Stomach smooth muscle (tissue), 2 donors: ENCODE measurements around the gene WDR83.
A peak's percentile ranks its signal among the peaks of the same experiment; 100 is the strongest.
"Not testable (repeated sequence)": the region's sequence is repeated elsewhere in the genome, so short reads cannot be mapped to it uniquely, and the experiment has no call there.

ENCODE experiments used
- H3K27ac ChIP-seq: one replicate; pipeline ENCODE4 v1.7.0; 2013; ENCODE audit warnings: mild to moderate bottlenecking, low read length, inconsistent platforms
- H3K27me3 ChIP-seq, 2 donors: one replicate each; pipeline ENCODE4 v1.7.0; 2013; ENCODE audit warnings: low read length in 2 of 2; ENCODE audit not compliant: insufficient read depth in 2 of 2, control insufficient read depth in 1 of 2
- H3K36me3 ChIP-seq, 2 donors: one replicate each; pipeline ENCODE4 v1.7.0; 2013; ENCODE audit warnings: low read length in 2 of 2; ENCODE audit not compliant: control insufficient read depth in 2 of 2, insufficient read depth in 2 of 2
- H3K4me1 ChIP-seq: one replicate; pipeline ENCODE4 v1.7.0; 2013; ENCODE audit warnings: low read length; ENCODE audit not compliant: control insufficient read depth, insufficient read depth
- H3K4me3 ChIP-seq, 2 donors: one replicate each; pipeline ENCODE4 v1.7.0; 2013; ENCODE audit warnings: low read length in 2 of 2
- H3K9ac ChIP-seq, 2 donors: one replicate each; pipeline ENCODE4 v1.7.0; 2013; ENCODE audit warnings: low read length in 2 of 2, mild to moderate bottlenecking in 1 of 2
- H3K9me3 ChIP-seq, 2 donors: one replicate each; pipeline ENCODE4 v1.7.0; 2013; ENCODE audit warnings: low read length in 2 of 2; ENCODE audit not compliant: control insufficient read depth in 2 of 2
- donor health status: healthy.
- donor health status: Pancreatic carcinoma.

WDR83 gene

GRCh38 chr19:12639901-12640613, 26.6 kb upstream of the WDR83 start:
- H3K27me3 ChIP-seq = no peaks in the 10 kb centered on the region
- no peaks in the 10 kb centered on the region for H3K9me3 ChIP-seq
- peak overlapping the region; percentile 47 to 57 for H3K9ac ChIP-seq
- peak overlapping the region; percentile 71 to 72 for H3K4me3 ChIP-seq
- peaks cover 7% of the 10 kb centered on the region for H3K4me1 ChIP-seq
- H3K27ac ChIP-seq = no peak overlapping the region
- H3K36me3 ChIP-seq = no peaks in the 10 kb centered on the region

GRCh38 chr19:12641456-12641855, 25.2 kb upstream of the WDR83 start:
- Histone ChIP-seq H3K9ac (no peak overlapping the region), H3K27ac (no peak overlapping the region), H3K9me3 (no peaks in the 10 kb centered on the region), H3K27me3 (no peaks in the 10 kb centered on the region), H3K4me1 (peaks cover 7% of the 10 kb centered on the region), H3K36me3 (no peaks in the 10 kb centered on the region), H3K4me3 (no peak overlapping the region)

GRCh38 chr19:12642506-12642905, 24.1 kb upstream of the WDR83 start:
- no peaks in the 10 kb centered on the region for H3K27me3 ChIP-seq
- no peaks in the 10 kb centered on the region for H3K36me3 ChIP-seq
- H3K4me1 ChIP-seq = peaks cover 7% of the 10 kb centered on the region
- H3K4me3 ChIP-seq = no peak overlapping the region
- no peaks in the 10 kb centered on the region for H3K9me3 ChIP-seq
- H3K9ac ChIP-seq = no peak overlapping the region
- no peak overlapping the region for H3K27ac ChIP-seq

- H3K36me3 ChIP-seq, H3K27me3 ChIP-seq: not testable (repeated sequence)
- H3K4me1 ChIP-seq = peaks cover 17% of the 10 kb centered on the region
Observed at GRCh38 chr19:12643716-12644115, 22.9 kb upstream of the WDR83 start.

GRCh38 chr19:12646551-12646950, 20.1 kb upstream of the WDR83 start:
- Histone ChIP-seq H3K4me1 (peaks cover 10% of the 10 kb centered on the region), H3K36me3 (peaks cover 0 to under 1% of the 10 kb centered on the region in 2 donors), H3K9ac (no peak overlapping the region), H3K9me3 (no peaks in the 10 kb centered on the region), H3K27ac (no peak overlapping the region), H3K27me3 (no peaks in the 10 kb centered on the region), H3K4me3 (no peak overlapping the region)

More at GRCh38 chr19:12643716-12644115, 22.9 kb upstream of the WDR83 start:
- H3K4me3 ChIP-seq, H3K27ac ChIP-seq, H3K9me3 ChIP-seq, H3K9ac ChIP-seq: not testable (repeated sequence)

DNA sequence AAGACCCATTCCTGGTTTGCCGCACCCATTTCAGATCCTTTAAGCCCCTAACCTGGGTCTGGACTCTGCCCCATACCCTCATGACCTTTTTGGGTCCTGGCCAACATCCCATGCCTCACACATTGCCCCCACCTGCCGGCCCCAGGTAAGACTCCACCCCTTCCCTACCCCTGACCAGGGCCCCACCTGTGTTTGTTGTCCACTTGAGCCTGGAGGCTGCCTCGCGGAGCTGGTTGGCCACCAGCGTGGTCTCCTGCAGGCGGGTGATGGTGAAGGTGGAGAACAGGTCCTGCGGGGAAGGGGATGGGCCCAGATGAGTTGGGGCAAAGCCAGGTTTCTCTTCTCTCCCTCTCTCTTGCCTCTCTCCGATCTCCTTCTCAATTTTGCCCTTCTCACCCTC, 19.6 kb upstream of the WDR83 start:
- peaks cover 0 to 3% of the 10 kb centered on the region in 2 donors for H3K36me3 ChIP-seq
- peak overlapping the region; percentile 9 to 44 for H3K4me3 ChIP-seq
- H3K27ac ChIP-seq = no peak overlapping the region
- H3K9me3 ChIP-seq = no peaks in the 10 kb centered on the region
- no peaks in the 10 kb centered on the region for H3K27me3 ChIP-seq
- no peak overlapping the region for H3K9ac ChIP-seq
- peaks cover 10% of the 10 kb centered on the region for H3K4me1 ChIP-seq

GRCh38 chr19:12647490-12648071, 19.0 kb upstream of the WDR83 start:
- no peak overlapping the region for H3K9ac ChIP-seq
- H3K27me3 ChIP-seq = no peaks in the 10 kb centered on the region
- H3K4me3 ChIP-seq = peak overlapping the region; percentile 9 to 66
- H3K4me1 ChIP-seq = peaks cover 10% of the 10 kb centered on the region
- H3K27ac ChIP-seq = no peak overlapping the region
- H3K36me3 ChIP-seq = peaks cover 2 to 3% of the 10 kb centered on the region in 2 donors
- H3K9me3 ChIP-seq = no peaks in the 10 kb centered on the region

DNA sequence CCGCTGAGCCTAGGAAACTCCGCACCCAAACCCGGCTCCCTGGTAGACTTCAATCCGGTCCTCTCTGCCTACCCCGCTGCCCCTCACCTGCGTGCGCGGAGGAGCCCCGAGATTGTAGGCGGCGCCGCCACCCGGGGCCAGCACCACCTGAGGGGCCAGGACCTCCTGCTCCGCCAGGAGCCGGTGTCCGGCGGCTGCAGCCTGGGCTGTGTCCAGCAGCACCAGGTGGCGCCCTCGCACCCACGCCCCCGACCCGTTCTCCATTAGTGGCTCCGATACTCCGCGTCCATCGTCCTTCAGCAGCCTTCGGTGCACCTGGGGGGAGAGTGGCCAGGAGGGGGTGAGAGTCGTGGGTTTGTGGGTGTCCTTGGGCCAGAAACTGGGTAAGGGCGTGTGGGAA, 18.5 kb upstream of the WDR83 start:
- peak overlapping the region; percentile 9 to 66 for H3K4me3 ChIP-seq
- peaks cover 10% of the 10 kb centered on the region for H3K4me1 ChIP-seq
- H3K9me3 ChIP-seq = no peaks in the 10 kb centered on the region
- no peak overlapping the region for H3K27ac ChIP-seq
- no peaks in the 10 kb centered on the region for H3K27me3 ChIP-seq
- peaks cover 2 to 3% of the 10 kb centered on the region in 2 donors for H3K36me3 ChIP-seq
- H3K9ac ChIP-seq = no peak overlapping the region

GRCh38 chr19:12649941-12650340, 16.7 kb upstream of the WDR83 start:
- no peak overlapping the region for H3K9ac ChIP-seq
- no peaks in the 10 kb centered on the region for H3K9me3 ChIP-seq
- H3K4me1 ChIP-seq = peaks cover 10% of the 10 kb centered on the region
- peaks cover 3 to 5% of the 10 kb centered on the region in 2 donors for H3K36me3 ChIP-seq
- H3K27ac ChIP-seq = no peak overlapping the region
- no peaks in the 10 kb centered on the region for H3K27me3 ChIP-seq
- H3K4me3 ChIP-seq = no peak overlapping the region

- peaks cover 14 to 21% of the 10 kb centered on the region in 2 donors for H3K36me3 ChIP-seq
- peaks cover 10% of the 10 kb centered on the region for H3K4me1 ChIP-seq
- no peak overlapping the region for H3K9ac ChIP-seq
Observed at GRCh38 chr19:12652219-12652618, 14.4 kb upstream of the WDR83 start.

DNA sequence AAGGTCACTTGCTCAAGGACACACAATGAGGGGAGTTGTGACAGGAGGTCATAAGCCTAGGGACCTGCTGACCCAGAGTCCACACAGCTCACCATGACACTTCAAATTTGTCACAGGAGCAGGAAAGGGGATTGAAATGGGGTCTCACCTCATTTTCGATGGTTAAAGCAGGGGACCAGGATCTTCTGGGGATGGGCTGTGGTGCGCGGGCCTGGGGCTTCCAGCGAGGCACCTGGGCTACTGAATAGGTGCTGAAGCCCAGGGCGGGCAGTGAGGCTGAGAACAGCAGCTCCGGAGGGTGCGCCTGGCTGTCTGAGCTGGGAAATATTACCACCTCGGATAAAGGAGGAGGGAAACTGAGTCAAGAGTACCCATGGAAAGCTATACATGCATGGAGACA, 11.1 kb upstream of the WDR83 start:
- no peak overlapping the region for H3K4me3 ChIP-seq
- peaks cover 17 to 29% of the 10 kb centered on the region in 2 donors for H3K36me3 ChIP-seq
- H3K9me3 ChIP-seq = no peaks in the 10 kb centered on the region
- H3K27ac ChIP-seq = no peak overlapping the region
- H3K27me3 ChIP-seq = no peaks in the 10 kb centered on the region
- no peak overlapping the region for H3K9ac ChIP-seq
- no peaks in the 10 kb centered on the region for H3K4me1 ChIP-seq

More at GRCh38 chr19:12652219-12652618, 14.4 kb upstream of the WDR83 start:
- Histone ChIP-seq H3K27ac (no peak overlapping the region), H3K9me3 (no peaks in the 10 kb centered on the region), H3K4me3 (no peak overlapping the region), H3K27me3 (no peaks in the 10 kb centered on the region)
